ENCODE data around the gene SNX11. TPM values are rescaled to one million over a fixed set of nuclear protein-coding genes. Genes with fewer than 3 reads are reported as not detected.

The SNX11 gene
- total and polyA plus RNA-seq, 9 of the 15 experiments (the other 6 are each of a cell fraction or from before 2014, with no cell fraction given), result 12.4 to 24.0 (median 16.8) TPM

GRCh38 chr17:48058393-48059124 is 49.0 kb upstream of the SNX11 start:
- Histone ChIP-seq H4K20me1 (replicated peaks; ENCODE audit: control insufficient read depth, insufficient read depth, low read length) (peaks cover 10% of the 10 kb centered on the region; the same call in 1 of the 2 replicates), H3K4me3 (no peak overlapping the region), H3K36me3 (ENCODE audit: control insufficient read depth, insufficient read depth, low read length) (peaks cover 89% of the 10 kb centered on the region), H3K27me3 (ENCODE audit: control insufficient read depth in 2 of 2, insufficient read depth in 2 of 2, low read length in 2 of 2) (no peaks in the 10 kb centered on the region), H3K9me3 (replicated peaks; ENCODE audit: control insufficient read depth, insufficient read depth, low read depth, low read length) (no peaks in the 10 kb centered on the region), H3K79me2 (ENCODE audit: control insufficient read depth, insufficient read depth, low read length) (peaks cover 32% of the 10 kb centered on the region), H3K9me1 (ENCODE audit: control insufficient read depth, insufficient read depth, low read length) (peaks cover 10% of the 10 kb centered on the region), H3K27ac (ENCODE audit: extremely low read depth, low read depth, low read length) (peak overlapping the region; percentile 17; the same call in 1 of the 3 replicates), H3K4me1 (replicated peaks in 1 of 2; ENCODE audit: control insufficient read depth in 2 of 2, insufficient read depth in 2 of 2, low read length in 2 of 2) (peaks cover 29 to 31% of the 10 kb centered on the region in 2 experiments), H2AFZ (ENCODE audit: low read depth, low read length) (no peak overlapping the region), H3K9ac (ENCODE audit: insufficient read depth in 1 of 2, low read depth in 2 of 2, low read length in 2 of 2) (no peak overlapping the region), H3K4me2 (ENCODE audit: insufficient read depth, low read length) (no peak overlapping the region)
- BruUV-seq (replicated peaks), result no TSS peak
- no peak for FAIRE-seq
- CTCF ChIA-PET (ENCODE audit: low intra/inter-chr PET ratio), result no interaction called here
- DNase-seq (ENCODE audit: extremely low read depth in 1 of 4, low spot score in 3 of 4), result no peak
- intact Hi-C loops (cut with micrococcal nuclease) (no loop called here), in situ Hi-C loops (cut with MboI) (no loop called here)
- ATAC-seq, result no peak
- TF ChIP-seq POLR2G (IDR thresholded peaks at IDR 0.05; ENCODE audit: low read depth, low read length) (peak; percentile 35; the same call in 1 of the 2 replicates), MBD2 (IDR thresholded peaks at IDR 0.05; ENCODE audit: borderline replicate concordance, low read depth) (no peak), RBFOX2 (IDR thresholded peaks at IDR 0.05; ENCODE audit: low read depth, low read length) (peak; percentile 47)
- WGBS (ENCODE audit: insufficient coverage, low coverage, missing lambda C conversion rate), result 96% methylated on average over 10 of the region's 11 CpGs
- POLR2A ChIA-PET, result interaction anchor here (0.7 to 6.5 kb wide), 8 partner anchors 10 to 329 kb away, joined by 3 to 74 read pairs (median 4); partner anchors contain the start of gene NFE2L1

DNA sequence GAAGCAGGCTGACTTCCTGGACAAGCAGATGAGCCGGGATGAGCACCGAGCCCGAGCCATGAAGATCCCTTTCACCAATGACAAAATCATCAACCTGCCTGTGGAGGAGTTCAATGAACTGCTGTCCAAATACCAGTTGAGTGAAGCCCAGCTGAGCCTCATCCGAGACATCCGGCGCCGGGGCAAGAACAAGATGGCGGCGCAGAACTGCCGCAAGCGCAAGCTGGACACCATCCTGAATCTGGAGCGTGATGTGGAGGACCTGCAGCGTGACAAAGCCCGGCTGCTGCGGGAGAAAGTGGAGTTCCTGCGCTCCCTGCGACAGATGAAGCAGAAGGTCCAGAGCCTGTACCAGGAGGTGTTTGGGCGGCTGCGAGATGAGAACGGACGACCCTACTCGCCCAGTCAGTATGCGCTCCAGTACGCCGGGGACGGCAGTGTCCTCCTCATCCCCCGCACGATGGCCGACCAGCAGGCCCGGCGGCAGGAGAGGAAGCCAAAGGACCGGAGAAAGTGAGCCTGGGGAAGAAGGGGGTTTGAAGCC is 48.4 kb upstream of the SNX11 start:
- peaks cover 4% of the 10 kb centered on the region; the same call in 1 of the 2 replicates for H4K20me1 ChIP-seq (replicated peaks; ENCODE audit: control insufficient read depth, insufficient read depth, low read length)
- H3K4me3 ChIP-seq, result no peak overlapping the region
- no peak overlapping the region for H2AFZ ChIP-seq (ENCODE audit: low read depth, low read length)
- H3K27ac ChIP-seq (ENCODE audit: extremely low read depth, low read depth, low read length), result no peak overlapping the region
- ChIA-PET CTCF (ENCODE audit: low intra/inter-chr PET ratio) (no interaction called here), POLR2A (interaction anchor here (1.1 to 6.5 kb wide), 6 partner anchors 10 to 76 kb away, joined by 3 to 74 read pairs (median 6); partner anchors contain the start of gene NFE2L1)
- no peak for DNase-seq (ENCODE audit: extremely low read depth in 1 of 4, low spot score in 3 of 4)
- H3K4me1 ChIP-seq (replicated peaks in 1 of 2; ENCODE audit: control insufficient read depth in 2 of 2, insufficient read depth in 2 of 2, low read length in 2 of 2), result peaks cover 22 to 28% of the 10 kb centered on the region in 2 experiments
- no peak for ATAC-seq
- H3K9me3 ChIP-seq (replicated peaks; ENCODE audit: control insufficient read depth, insufficient read depth, low read depth, low read length), result no peaks in the 10 kb centered on the region
- H3K79me2 ChIP-seq (ENCODE audit: control insufficient read depth, insufficient read depth, low read length), result peaks cover 26% of the 10 kb centered on the region
- in situ Hi-C loops (cut with MboI), result no loop called here
- no peak for FAIRE-seq
- intact Hi-C loops (cut with micrococcal nuclease), result no loop called here
- peaks cover 10% of the 10 kb centered on the region for H3K9me1 ChIP-seq (ENCODE audit: control insufficient read depth, insufficient read depth, low read length)
- peaks cover 86% of the 10 kb centered on the region for H3K36me3 ChIP-seq (ENCODE audit: control insufficient read depth, insufficient read depth, low read length)
- no peak overlapping the region for H3K9ac ChIP-seq (ENCODE audit: insufficient read depth in 1 of 2, low read depth in 2 of 2, low read length in 2 of 2)
- H3K4me2 ChIP-seq (ENCODE audit: insufficient read depth, low read length), result no peak overlapping the region
- H3K27me3 ChIP-seq (ENCODE audit: control insufficient read depth in 2 of 2, insufficient read depth in 2 of 2, low read length in 2 of 2), result no peaks in the 10 kb centered on the region
- TF ChIP-seq TCF7L2 (IDR thresholded peaks at IDR 0.05; ENCODE audit: low read depth, low read length), result no peak
- no peak for TF ChIP-seq PHTF2 (CRISPR knock-in tag; IDR thresholded peaks at IDR 0.05)
- TF ChIP-seq SMC3 (conservative IDR thresholded peaks at IDR 0.05; ENCODE audit: insufficient read depth, low read depth, low read length), result no peak
- TF ChIP-seq ZNF644 (tag; IDR thresholded peaks at IDR 0.05; ENCODE audit: low read depth), result no peak
- 0 out of 2 replicates have a peak, but pooled peaks have one; percentile 42 for TF ChIP-seq RBFOX2 (IDR thresholded peaks at IDR 0.05; ENCODE audit: low read depth, low read length)
- TF ChIP-seq PRPF4 (IDR thresholded peaks at IDR 0.05; ENCODE audit: insufficient read depth, low read depth, low read length, poor library complexity, severe bottlenecking), result no peak
- no peak for TF ChIP-seq HDGF (IDR thresholded peaks at IDR 0.05)
- TF ChIP-seq POLR2G (IDR thresholded peaks at IDR 0.05; ENCODE audit: low read depth, low read length), result peak; percentile 55
- WGBS (ENCODE audit: insufficient coverage, low coverage, missing lambda C conversion rate), result 96% methylated on average over 25 of the region's 32 CpGs
- TSS peak; percentile 26 for BruUV-seq (replicated peaks)

Measured in K562 (cell line).